K562 treated with DMSO at 1 percent for 12 hours (cell line): ENCODE measurements around the gene CDKN2AIPNL. TPM values are rescaled to one million over a fixed set of nuclear protein-coding genes. Genes with fewer than 3 reads are reported as not detected.

Experiments used
- total RNA-seq: library from RNA; unstranded; fragments of 300-600 nt; gene quantifications from 2 replicates; pipeline ENCODE4 v1.2.3, GENCODE V29; 2022; ENCODE audit not compliant: insufficient read depth

Gene CDKN2AIPNL
- 49.0 and 51.9 TPM in 2 replicates for total RNA-seq

GRCh38 chr5:134411546-134412266 lies at the start of gene CDKN2AIPNL:
Gene CDKN2AIPNL, minus strand, starts transcription at chr5:134411881. Its CDS starts 27 bp downstream, at chr5:134411854.

GRCh38 chr5:134370871-134371833 lies 40.5 kb downstream of the CDKN2AIPNL start, which contains the start of gene UBE2B:
Gene UBE2B, plus strand, starts transcription at chr5:134371569. Its CDS starts 27 bp downstream, at chr5:134371596.

Other genes with a start within 250 kb of the CDKN2AIPNL start
- 464 and 590 TPM in 2 replicates for gene SKP1, start 234.9 kb downstream of the CDKN2AIPNL start, total RNA-seq
- 73.5 and 111 TPM in 2 replicates for gene PPP2CA, start 185.8 kb downstream of the CDKN2AIPNL start, total RNA-seq
- gene CDKL3, start 44.7 kb downstream of the CDKN2AIPNL start, total RNA-seq, result not detected in 2 replicates
- 52.4 and 66.7 TPM in 2 replicates for gene UBE2B, start 40.3 kb downstream of the CDKN2AIPNL start, total RNA-seq
- 9.9 and 18.7 TPM in 2 replicates for gene JADE2, start 113.8 kb upstream of the CDKN2AIPNL start, total RNA-seq
- gene SAR1B, start 220.9 kb upstream of the CDKN2AIPNL start, total RNA-seq, result 48.5 and 64.7 TPM in 2 replicates
- 4.9 and 20.8 TPM in 2 replicates for gene SEC24A, start 236.9 kb upstream of the CDKN2AIPNL start, total RNA-seq